OCI-LY1 (cell line): ENCODE data around the gene ARMC9.

Experiments
- H2AFZ ChIP-seq: fragments of 200-600 bp; sonication (generic), shearing (Covaris generic); 2 replicates; pipeline ENCODE4 v1.6.0; 2014; ENCODE audit warnings: antibody characterized with exemption, mild to moderate bottlenecking, low read length
- H3F3A ChIP-seq: fragments of 200-600 bp; sonication (generic), shearing (Covaris generic); 2 replicates; pipeline ENCODE4 v1.6.0; 2014; ENCODE audit warnings: mild to moderate bottlenecking, antibody characterized with exemption, low read length, moderate library complexity; ENCODE audit not compliant: insufficient read depth
- H3K27ac ChIP-seq: fragments of 200-600 bp; sonication (generic); 2 replicates; pipeline ENCODE4 v1.5.1; 2014; ENCODE audit warnings: low read length, mixed run types, mild to moderate bottlenecking, low read depth; ENCODE audit not compliant: poor library complexity, severe bottlenecking
- H3K27me3 ChIP-seq: fragments of 200-600 bp; sonication (generic); 2 replicates; pipeline ENCODE4 v1.6.0; 2014; ENCODE audit warnings: antibody characterized with exemption, mild to moderate bottlenecking, low read length, moderate library complexity; ENCODE audit not compliant: insufficient read depth
- H3K36me3 ChIP-seq: fragments of 200-600 bp; sonication (generic); 2 replicates; pipeline ENCODE4 v1.6.1; 2014; ENCODE audit warnings: mild to moderate bottlenecking, antibody characterized with exemption, low read length, moderate library complexity, mixed read lengths; ENCODE audit not compliant: insufficient read depth
- H3K4me1 ChIP-seq: fragments of 200-600 bp; sonication (generic); 2 replicates; pipeline ENCODE4 v1.5.1; 2014; ENCODE audit warnings: mild to moderate bottlenecking, low read length, moderate library complexity; ENCODE audit not compliant: insufficient read depth, severe bottlenecking
- H3K4me2 ChIP-seq: fragments of 200-600 bp; sonication (generic), shearing (Covaris generic); 2 replicates; pipeline ENCODE4 v1.6.1; 2014; ENCODE audit warnings: low read length
- H3K4me3 ChIP-seq: fragments of 200-600 bp; sonication (generic); 2 replicates; pipeline ENCODE4 v1.5.1; 2014; ENCODE audit warnings: low read length, low read depth, mild to moderate bottlenecking, mixed read lengths; ENCODE audit not compliant: poor library complexity, severe bottlenecking
- H3K79me2 ChIP-seq: fragments of 200-600 bp; shearing (Covaris generic); 2 replicates; pipeline ENCODE4 v1.6.1; 2016; ENCODE audit warnings: mixed run types, low read length, mixed read lengths; ENCODE audit not compliant: insufficient read depth
- H3K9ac ChIP-seq: fragments of 200-600 bp; sonication (generic), shearing (Covaris generic); 2 replicates; pipeline ENCODE4 v1.6.1; 2014; ENCODE audit warnings: mild to moderate bottlenecking, low read length, mixed read lengths
- H3K9me2 ChIP-seq: fragments of 200-600 bp; sonication (generic), shearing (Covaris generic); 2 replicates; pipeline ENCODE4 v1.6.1; 2014; ENCODE audit warnings: low read depth, mild to moderate bottlenecking, low read length, mixed read lengths
- H3K9me3 ChIP-seq: fragments of 200-600 bp; shearing (Covaris generic); 2 replicates; pipeline ENCODE4 v1.6.1; 2014; ENCODE audit warnings: low read length, mixed read lengths
- H4K20me1 ChIP-seq: fragments of 200-600 bp; sonication (generic), shearing (Covaris generic); 2 replicates; pipeline ENCODE4 v1.6.0; 2016; ENCODE audit warnings: mild to moderate bottlenecking, low read length; ENCODE audit not compliant: insufficient read depth
- EZH2 ChIP-seq: fragments of 200-600 bp; sonication (generic), shearing (Covaris generic); IDR thresholded peaks from 2 replicates; pipeline ENCODE4 v1.8.0; 2017; ENCODE audit warnings: borderline replicate concordance, mixed run types, mild to moderate bottlenecking, antibody characterized with exemption, low read length, moderate library complexity, mixed read lengths
- TF ChIP-seq, protein P1 (sequence below): fragments of 200-600 bp; sonication (generic), shearing (Covaris generic); IDR thresholded peaks from 2 replicates; pipeline ENCODE4 v1.5.1; 2017; ENCODE audit warnings: mild to moderate bottlenecking, antibody characterized with exemption, low read length, moderate library complexity, mixed read lengths

ARMC9 gene

DNA sequence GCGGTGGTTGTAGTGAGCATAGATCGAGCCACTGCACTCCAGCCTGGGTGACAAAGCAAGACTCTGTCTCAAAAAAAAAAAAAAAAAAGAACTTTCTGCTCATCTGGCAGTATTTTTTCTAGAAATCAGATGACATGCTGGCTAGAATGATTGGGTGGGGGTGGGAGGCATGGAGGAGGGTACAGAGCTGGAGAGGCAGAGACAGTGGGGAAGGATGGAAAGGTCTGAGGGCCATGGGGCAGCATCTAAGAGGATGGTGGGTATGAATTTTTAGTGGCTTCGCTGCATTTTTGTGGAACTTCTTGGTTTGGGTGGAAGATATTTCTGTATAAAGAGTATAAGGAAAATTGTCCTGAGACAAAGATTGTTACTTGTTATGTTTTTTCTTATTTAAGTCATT is 23.3 kb downstream of the ARMC9 start:
- no peaks in the 10 kb centered on the region for H3K9me2 ChIP-seq
- no peaks in the 10 kb centered on the region for H3F3A ChIP-seq
- no peak overlapping the region for H3K27ac ChIP-seq
- no peak overlapping the region for H2AFZ ChIP-seq
- TF ChIP-seq, protein P1, sequence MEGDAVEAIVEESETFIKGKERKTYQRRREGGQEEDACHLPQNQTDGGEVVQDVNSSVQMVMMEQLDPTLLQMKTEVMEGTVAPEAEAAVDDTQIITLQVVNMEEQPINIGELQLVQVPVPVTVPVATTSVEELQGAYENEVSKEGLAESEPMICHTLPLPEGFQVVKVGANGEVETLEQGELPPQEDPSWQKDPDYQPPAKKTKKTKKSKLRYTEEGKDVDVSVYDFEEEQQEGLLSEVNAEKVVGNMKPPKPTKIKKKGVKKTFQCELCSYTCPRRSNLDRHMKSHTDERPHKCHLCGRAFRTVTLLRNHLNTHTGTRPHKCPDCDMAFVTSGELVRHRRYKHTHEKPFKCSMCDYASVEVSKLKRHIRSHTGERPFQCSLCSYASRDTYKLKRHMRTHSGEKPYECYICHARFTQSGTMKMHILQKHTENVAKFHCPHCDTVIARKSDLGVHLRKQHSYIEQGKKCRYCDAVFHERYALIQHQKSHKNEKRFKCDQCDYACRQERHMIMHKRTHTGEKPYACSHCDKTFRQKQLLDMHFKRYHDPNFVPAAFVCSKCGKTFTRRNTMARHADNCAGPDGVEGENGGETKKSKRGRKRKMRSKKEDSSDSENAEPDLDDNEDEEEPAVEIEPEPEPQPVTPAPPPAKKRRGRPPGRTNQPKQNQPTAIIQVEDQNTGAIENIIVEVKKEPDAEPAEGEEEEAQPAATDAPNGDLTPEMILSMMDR = no peak
- no peak for TF ChIP-seq EZH2
- no peaks in the 10 kb centered on the region for H3K9me3 ChIP-seq
- no peak overlapping the region for H3K9ac ChIP-seq
- no peaks in the 10 kb centered on the region for H4K20me1 ChIP-seq
- H3K4me3 ChIP-seq = no peak overlapping the region
- no peaks in the 10 kb centered on the region for H3K79me2 ChIP-seq
- peaks cover 3% of the 10 kb centered on the region; the same call in 1 of the 2 replicates for H3K36me3 ChIP-seq
- no peaks in the 10 kb centered on the region for H3K27me3 ChIP-seq
- peak overlapping the region; percentile 41; the same call in 1 of the 2 replicates for H3K4me2 ChIP-seq
- peaks cover 16% of the 10 kb centered on the region for H3K4me1 ChIP-seq

DNA sequence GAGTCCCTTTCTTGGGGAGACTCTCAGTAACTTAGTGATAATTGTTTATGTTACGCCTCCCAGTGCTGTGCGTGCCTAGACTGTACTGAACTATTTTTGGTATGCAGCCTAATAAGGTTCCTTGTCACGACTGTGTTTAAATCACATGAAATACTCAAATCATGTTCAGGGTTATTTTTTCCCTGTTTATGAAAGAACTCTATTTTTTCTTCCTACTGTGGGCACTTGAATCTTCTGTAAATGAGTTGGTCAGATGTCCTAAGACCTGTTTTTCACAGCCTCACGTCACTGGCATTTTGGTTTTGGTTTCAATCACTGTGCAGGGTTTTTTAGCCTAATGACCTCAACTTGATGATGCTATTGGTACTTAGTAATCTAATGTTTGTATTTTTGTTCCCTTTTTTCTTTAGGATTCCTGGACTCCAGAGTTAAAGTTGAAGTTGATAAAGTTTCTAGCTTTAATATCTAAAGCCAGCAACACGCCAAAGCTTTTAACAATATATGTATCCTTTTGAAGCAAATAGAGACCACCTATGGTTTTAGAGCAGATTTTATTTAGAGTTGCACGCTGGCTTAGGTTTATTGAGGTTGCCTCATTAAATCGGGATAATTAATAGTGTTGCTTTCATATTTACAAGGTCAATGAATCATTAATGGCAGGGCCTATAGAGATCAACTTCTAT is 24.0 kb downstream of the ARMC9 start:
- peak overlapping the region; percentile 41 for H3K4me2 ChIP-seq
- H3K4me3 ChIP-seq = peak overlapping the region; percentile 11
- peaks cover 3% of the 10 kb centered on the region; the same call in 1 of the 2 replicates for H3K36me3 ChIP-seq
- H3F3A ChIP-seq = 0 out of 2 replicates have a peak, but pooled peaks cover under 1% of the 10 kb centered on the region
- H2AFZ ChIP-seq = peak overlapping the region; percentile 95
- no peaks in the 10 kb centered on the region for H3K9me2 ChIP-seq
- H3K27me3 ChIP-seq = no peaks in the 10 kb centered on the region
- H3K9ac ChIP-seq = peak overlapping the region; percentile 20; the same call in 1 of the 2 replicates
- TF ChIP-seq EZH2 = no peak
- TF ChIP-seq, protein P1 = no peak
- no peaks in the 10 kb centered on the region for H3K79me2 ChIP-seq
- no peaks in the 10 kb centered on the region for H4K20me1 ChIP-seq
- peaks cover 18% of the 10 kb centered on the region for H3K4me1 ChIP-seq
- H3K9me3 ChIP-seq = no peaks in the 10 kb centered on the region
- H3K27ac ChIP-seq = no peak overlapping the region

GRCh38 chr2:231223001-231223375 is 24.6 kb downstream of the ARMC9 start:
- no peak overlapping the region for H3K9ac ChIP-seq
- TF ChIP-seq, protein P1 = no peak
- no peak for TF ChIP-seq EZH2
- H3K9me3 ChIP-seq = no peaks in the 10 kb centered on the region
- no peaks in the 10 kb centered on the region for H3K9me2 ChIP-seq
- H3K27me3 ChIP-seq = no peaks in the 10 kb centered on the region
- 0 out of 2 replicates have a peak, but pooled peaks cover 5% of the 10 kb centered on the region for H3F3A ChIP-seq
- peak overlapping the region; percentile 41; the same call in 1 of the 2 replicates for H3K4me2 ChIP-seq
- H3K4me3 ChIP-seq = no peak overlapping the region
- no peak overlapping the region for H2AFZ ChIP-seq
- no peaks in the 10 kb centered on the region for H3K79me2 ChIP-seq
- no peaks in the 10 kb centered on the region for H4K20me1 ChIP-seq
- H3K27ac ChIP-seq = no peak overlapping the region
- H3K4me1 ChIP-seq = peaks cover 23% of the 10 kb centered on the region
- H3K36me3 ChIP-seq = peaks cover 3% of the 10 kb centered on the region; the same call in 1 of the 2 replicates
